HG03196 (cell line): Measurements from ENCODE around the gene GPI.
"Not testable (repeated sequence)": the region's sequence is repeated elsewhere in the genome, so short reads cannot be mapped to it uniquely, and the experiment has no call there.

Experiments used
- ATAC-seq: cut with Tn5 transposase; IDR thresholded peaks from one replicate; pipeline ENCODE4 v1.9.1; 2021; ENCODE audit not compliant: unreplicated experiment

Gene GPI

DNA sequence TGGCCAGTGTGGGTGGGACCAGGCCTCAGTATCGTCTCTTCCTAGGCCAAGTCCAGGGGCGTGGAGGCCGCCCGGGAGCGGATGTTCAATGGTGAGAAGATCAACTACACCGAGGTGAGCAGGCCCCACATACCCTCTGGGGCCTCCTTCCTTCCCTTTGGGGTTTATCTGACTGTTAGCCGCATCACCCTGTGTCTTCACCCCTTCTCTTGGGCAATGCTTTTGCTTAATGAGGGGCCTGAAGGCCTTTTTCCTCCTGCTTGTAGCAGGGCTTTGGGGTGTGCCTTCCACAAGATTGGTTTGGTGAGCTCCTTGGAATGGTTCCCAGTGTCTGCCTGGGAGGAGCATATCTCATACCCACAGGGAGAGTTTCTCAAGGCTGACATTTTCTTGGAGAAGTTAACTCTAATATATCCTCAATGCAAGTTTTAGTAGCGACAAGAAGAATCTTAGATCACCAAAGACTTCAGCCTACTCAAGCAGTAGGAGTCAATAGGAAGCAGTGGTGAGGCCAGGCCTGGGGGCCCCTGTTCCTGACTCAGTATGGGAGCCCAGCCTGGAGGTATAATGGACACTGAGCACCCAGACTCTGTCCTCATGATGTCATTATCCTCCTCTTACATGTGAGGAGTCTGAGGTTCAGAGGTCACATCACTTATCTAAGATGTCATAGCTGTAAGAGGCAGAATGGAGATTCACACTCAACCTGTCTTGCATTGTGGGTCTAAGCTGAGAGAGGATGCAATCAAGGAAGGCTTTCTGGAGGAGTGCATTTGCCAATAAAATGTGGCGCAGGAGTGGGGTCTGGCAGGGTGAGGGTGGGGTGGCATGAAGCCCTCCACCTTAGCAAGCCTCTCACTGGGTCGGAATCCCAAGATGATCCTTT is 2.0 kb downstream of the GPI start:
- no peak for ATAC-seq

- no peak for ATAC-seq
Observed at GRCh38 chr19:34367624-34367957, 2.6 kb downstream of the GPI start.

DNA sequence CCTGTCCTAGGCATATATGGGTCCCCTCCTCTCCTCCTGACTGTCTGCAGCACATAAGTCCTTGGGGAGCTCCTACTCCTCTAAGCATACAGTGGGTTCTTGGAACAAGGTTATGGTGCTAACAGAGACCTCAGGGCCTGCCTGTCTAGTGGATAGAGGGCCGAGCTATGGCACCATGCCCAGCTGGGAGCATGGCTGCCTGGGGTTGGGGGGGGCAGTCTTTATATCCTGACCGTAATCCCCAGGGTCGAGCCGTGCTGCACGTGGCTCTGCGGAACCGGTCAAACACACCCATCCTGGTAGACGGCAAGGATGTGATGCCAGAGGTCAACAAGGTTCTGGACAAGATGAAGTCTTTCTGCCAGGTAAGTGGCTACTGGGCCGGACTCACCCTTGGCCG is 3.3 kb downstream of the GPI start:
- no peak for ATAC-seq

DNA sequence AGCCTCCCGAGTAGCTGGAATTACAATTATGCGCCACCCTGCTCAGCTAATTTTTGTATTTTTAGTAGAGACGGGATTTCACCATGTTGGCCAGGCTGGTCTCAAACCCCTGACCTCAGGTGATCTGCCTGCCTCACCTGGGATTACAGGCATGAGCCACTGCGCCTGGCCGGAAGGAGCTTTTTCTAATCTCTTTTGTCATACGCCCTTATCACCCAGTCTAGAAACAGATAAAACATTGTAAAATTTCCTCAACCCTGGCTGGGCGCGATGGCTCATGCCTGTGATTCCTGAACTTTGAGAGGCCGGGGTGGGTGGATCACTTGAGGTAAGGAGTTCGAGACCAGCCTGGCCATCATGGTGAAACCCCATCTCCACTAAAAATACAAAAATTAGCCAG is 4.2 kb downstream of the GPI start:
- ATAC-seq = not testable (repeated sequence)

DNA sequence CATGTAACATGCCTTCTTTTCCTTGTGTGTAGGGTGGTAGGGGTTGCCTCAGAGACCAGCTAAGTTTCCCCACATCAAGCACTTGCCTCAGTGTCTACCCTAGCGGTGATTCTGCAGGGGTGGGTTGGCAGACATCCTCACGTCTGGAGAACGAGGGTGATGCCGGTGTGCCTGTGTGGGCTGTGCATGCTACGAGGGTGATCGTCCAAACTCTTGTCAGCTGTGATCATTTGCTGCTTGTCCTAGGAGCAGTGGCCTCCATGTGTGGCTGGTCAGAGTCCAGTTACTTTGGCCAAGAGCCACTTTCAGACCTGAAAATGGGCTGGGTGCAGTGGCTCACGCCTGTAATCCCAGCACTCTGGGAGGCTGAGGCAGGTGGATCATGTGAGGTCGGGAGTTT is 5.1 kb downstream of the GPI start:
- ATAC-seq = no peak

DNA sequence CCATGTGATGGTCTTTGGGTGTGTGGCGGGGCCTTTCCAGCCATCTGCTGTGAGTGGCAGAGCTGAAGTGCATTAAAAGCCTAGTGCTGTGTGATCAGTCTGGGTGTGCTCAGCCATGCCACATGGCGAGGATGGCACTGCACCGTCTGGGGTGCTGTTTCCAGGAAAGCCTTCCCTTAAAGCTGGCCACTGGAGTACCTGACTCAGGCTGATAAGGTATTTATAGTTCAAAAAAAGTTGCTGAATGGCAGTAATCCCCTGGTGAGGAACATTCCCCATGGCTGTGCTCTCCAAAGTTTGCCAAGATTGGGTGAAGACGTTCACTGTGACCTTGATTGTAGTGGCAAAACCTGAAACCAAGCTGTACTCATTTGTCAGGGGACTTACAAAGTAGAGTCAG is 6.0 kb downstream of the GPI start:
- no peak for ATAC-seq

- ATAC-seq = no peak
Observed at GRCh38 chr19:34373601-34374288, 8.7 kb downstream of the GPI start.

- no peak for ATAC-seq
Observed at GRCh38 chr19:34375598-34375997, 10.6 kb downstream of the GPI start.

GRCh38 chr19:34380639-34381241 is 15.7 kb downstream of the GPI start:
- ATAC-seq = no peak

GRCh38 chr19:34381399-34382251 is 16.6 kb downstream of the GPI start:
- no peak for ATAC-seq

DNA sequence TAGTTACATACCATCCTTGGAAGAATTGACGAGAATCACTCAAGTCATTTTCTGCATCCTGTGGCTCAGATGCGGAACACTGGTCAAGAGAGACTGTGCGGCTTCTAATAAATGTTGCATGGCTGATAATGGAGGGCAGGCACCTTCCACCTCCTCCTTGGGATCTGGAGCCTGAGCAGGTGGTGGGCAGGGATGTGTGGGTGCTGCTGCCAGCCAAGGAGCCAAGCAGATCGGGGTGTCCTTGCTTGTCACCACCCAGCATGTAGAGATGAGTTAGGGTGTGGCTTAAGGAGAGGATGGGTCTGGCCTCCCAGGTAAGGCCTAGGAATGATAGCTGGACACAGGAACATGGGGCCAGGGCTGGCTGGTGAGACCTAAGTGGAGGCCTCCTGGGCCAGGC is 17.5 kb downstream of the GPI start:
- no peak for ATAC-seq

GRCh38 chr19:34383599-34383998 is 18.6 kb downstream of the GPI start:
- ATAC-seq = no peak

DNA sequence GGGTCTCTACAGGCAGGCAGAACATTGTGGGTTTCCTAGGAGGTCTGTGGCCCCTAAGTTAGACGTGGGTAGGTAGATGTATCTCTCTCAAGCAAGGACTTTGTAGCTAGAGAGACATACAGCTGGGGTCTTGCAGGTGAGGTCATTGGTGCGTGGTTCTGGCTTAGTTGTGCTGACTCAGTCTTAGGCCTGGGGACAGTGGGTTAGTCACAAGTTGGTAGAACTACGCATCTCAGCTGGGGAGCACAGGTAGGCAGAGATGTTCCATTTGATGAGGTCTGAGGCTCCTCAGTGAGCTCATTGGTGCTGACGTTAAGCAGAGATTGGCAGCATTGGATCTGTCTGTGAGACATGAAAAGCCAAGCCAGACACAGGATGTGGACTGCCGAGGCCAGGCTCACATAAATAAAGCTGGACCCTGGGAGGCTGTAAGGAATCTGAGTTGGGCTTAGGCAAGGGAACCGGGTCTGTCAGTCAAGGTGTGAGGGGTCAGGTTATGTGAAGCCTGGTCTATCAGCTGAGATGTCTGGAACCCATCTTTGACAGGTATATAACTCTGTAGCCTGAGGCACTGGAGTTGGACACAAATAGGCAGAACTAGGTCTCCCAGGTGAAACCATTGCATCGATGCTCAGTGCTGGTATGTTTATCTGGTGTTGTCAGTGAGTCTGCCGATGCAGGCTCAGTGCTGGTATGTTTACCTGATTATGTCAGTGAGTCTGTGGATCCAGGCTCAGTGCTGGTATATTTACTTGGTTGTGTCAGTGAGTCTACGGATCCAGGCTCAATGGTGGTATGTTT is 21.8 kb downstream of the GPI start:
- ATAC-seq = no peak

DNA sequence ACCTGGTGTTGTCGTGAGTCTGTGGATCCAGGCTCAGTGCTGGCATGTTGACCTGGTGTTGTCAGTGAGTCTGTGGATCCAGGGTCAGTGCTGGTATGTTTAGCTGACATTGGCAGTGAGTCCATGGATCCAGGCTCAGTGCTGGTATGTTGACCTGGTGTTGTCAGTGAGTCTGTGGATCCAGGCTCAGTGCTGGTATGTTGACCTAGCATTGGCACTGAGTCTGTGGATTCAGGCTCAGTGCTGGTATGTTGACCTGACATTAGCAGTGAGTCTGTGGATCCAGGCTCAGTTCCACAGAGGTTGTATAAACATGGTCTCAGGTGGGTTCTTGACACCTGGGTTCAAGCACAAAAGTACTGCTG is 22.4 kb downstream of the GPI start:
- ATAC-seq = no peak

DNA sequence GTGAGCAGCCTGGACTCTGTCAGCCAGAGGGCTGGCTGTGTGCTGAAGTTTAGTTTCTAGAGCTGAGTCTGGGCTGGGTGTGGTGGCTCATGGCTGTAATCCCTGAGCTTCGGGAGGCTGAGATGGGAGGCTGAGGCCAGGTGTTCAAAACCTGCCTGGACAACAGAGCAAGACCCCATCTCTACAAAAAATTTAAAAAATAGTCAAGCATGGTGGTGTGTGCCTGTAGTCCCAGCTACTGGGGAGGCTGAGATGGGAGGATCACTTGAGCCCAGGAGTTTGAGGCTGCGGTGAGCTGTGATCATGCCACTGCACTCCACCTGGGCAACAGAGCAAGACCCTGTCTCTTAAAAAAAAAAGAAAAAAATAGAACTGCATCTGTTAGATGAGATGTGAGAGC is 23.7 kb downstream of the GPI start:
- ATAC-seq = not testable (repeated sequence)

DNA sequence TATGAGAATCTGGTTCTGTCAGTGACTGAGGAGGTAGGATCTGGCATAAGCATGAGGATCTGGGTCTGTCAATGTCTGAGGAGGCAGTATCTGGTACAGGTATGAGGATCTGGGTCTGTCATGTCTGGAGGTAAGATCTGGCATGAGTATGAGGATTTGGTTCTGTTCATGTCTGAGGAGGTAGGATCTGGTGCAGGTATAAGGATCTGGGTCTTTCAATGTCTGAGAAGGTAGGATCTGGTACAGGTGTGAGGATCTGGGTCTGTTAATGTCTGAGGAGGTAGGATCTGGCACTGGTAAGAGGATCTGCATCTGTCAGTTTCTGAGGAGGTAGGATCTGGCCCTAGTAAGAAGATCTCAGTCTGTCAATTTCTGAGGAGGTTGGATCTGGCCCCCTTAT is 26.8 kb downstream of the GPI start:
- no peak for ATAC-seq

- ATAC-seq = no peak
Observed at GRCh38 chr19:34393031-34393430, 28.0 kb downstream of the GPI start.

GRCh38 chr19:34393629-34394028 is 28.6 kb downstream of the GPI start:
- no peak for ATAC-seq

GRCh38 chr19:34397853-34398252 is 32.9 kb downstream of the GPI start:
- ATAC-seq = no peak

- no peak for ATAC-seq
Observed at GRCh38 chr19:34399886-34400285, 34.9 kb downstream of the GPI start.

DNA sequence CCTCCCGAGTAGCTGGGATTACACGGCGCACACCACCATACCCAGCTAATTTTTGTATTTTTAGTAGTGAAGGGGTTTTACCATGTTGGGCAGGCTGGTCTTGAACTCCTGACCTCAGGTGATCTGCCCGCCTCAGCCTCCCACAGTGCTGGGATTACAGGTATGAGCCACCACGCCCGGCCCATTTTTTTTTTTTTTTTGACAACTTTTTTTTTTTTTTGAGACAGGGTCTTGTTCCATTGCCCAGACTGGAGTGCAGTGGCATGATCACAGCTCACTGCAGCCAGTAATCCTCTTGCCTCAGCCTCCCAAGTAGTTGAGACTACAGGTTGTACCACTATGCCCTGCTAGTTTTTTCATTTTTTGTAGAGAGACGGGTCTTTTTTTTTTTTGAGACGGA is 35.8 kb downstream of the GPI start:
- ATAC-seq = not testable (repeated sequence)
